NCI-H2227 treated with DMSO at 0.1 percent for 48 hours (cell line): ENCODE measurements around the gene LYPD5.

Source experiments
- DNase-seq: peaks from one replicate; lab custom pipeline; 2025; lab: John Stamatoyannopoulos, UW

The LYPD5 gene

GRCh38 chr19:43804432-43804831 is 2.2 kb upstream of the LYPD5 start:
- no peak for DNase-seq

- no peak for DNase-seq
Measured at GRCh38 chr19:43799502-43800142, 2.6 kb downstream of the LYPD5 start.

- peak; percentile 57 for DNase-seq
Measured at GRCh38 chr19:43798546-43799409, 3.5 kb downstream of the LYPD5 start.

- no peak for DNase-seq
Measured at GRCh38 chr19:43798026-43798545, 4.2 kb downstream of the LYPD5 start.

GRCh38 chr19:43797556-43797955 is 4.7 kb downstream of the LYPD5 start:
- DNase-seq: no peak

GRCh38 chr19:43797118-43797517 is 5.1 kb downstream of the LYPD5 start:
- DNase-seq: no peak

GRCh38 chr19:43790587-43790986 is 11.7 kb downstream of the LYPD5 start:
- DNase-seq: no peak

GRCh38 chr19:43789029-43789428 is 13.2 kb downstream of the LYPD5 start:
- no peak for DNase-seq

GRCh38 chr19:43786665-43787064 is 15.6 kb downstream of the LYPD5 start:
- DNase-seq: no peak

GRCh38 chr19:43784981-43785808 is 17.1 kb downstream of the LYPD5 start:
- peak; percentile 59 for DNase-seq

- DNase-seq: no peak
Measured at GRCh38 chr19:43784241-43784980, 17.8 kb downstream of the LYPD5 start.

GRCh38 chr19:43783636-43784035 is 18.6 kb downstream of the LYPD5 start:
- no peak for DNase-seq

GRCh38 chr19:43782689-43783231 is 19.5 kb downstream of the LYPD5 start:
- DNase-seq: no peak

GRCh38 chr19:43782311-43782660 is 20.0 kb downstream of the LYPD5 start:
- DNase-seq: no peak

- no peak for DNase-seq
Measured at GRCh38 chr19:43781630-43782310, 20.5 kb downstream of the LYPD5 start.

- DNase-seq: no peak
Measured at GRCh38 chr19:43780706-43781525, 21.3 kb downstream of the LYPD5 start, which contains the start of gene KCNN4. TSS of gene KCNN4 (minus strand) at chr19:43780973. CDS start at chr19:43780861, 112 bp downstream.

GRCh38 chr19:43779820-43780219 is 22.4 kb downstream of the LYPD5 start:
- no peak for DNase-seq

- DNase-seq: no peak
Measured at GRCh38 chr19:43779147-43779819, 23.0 kb downstream of the LYPD5 start.

GRCh38 chr19:43778651-43779050 is 23.6 kb downstream of the LYPD5 start:
- DNase-seq: no peak
